PC-9 (cell line): ENCODE data around the gene FILIP1L. TPM values are rescaled to one million over a fixed set of nuclear protein-coding genes. Genes with fewer than 3 reads are reported as not detected.

Source experiments
- BruUV-seq: library from RNA; stranded (reverse); fragments of 400-500 nt; replicated peaks from 2 replicates; lab custom pipeline; 2021; lab: Mats Ljungman, UMichigan
- CTCF ChIA-PET: fragments of 300-600 bp; sonication (Branson Sonifier 250); formaldehyde crosslinking; loops from one replicate; lab custom pipeline; 2022; ENCODE audit warnings: antibody characterized with exemption; lab: Charles Lee
- POLR2A ChIA-PET: fragments of 300-600 bp; sonication (Branson Sonifier 250); formaldehyde crosslinking; loops from one replicate; lab custom pipeline; 2022; ENCODE audit warnings: antibody characterized with exemption; ENCODE audit not compliant: unreplicated experiment; lab: Charles Lee
- DNase-seq, 2 experiments: peaks; one replicate each; pipeline versions ENCODE4 v3.0.0 to v3.0.0-alpha.2; 2015 to 2022; ENCODE audit warnings: mixed read lengths in 1 of 2
- H2AFZ ChIP-seq: fragments of 200-600 bp; sonication (generic); 2 replicates; pipeline ENCODE4 v1.8.1; 2017; ENCODE audit warnings: antibody characterized with exemption
- H3F3A ChIP-seq: fragments of 200-600 bp; sonication (generic); 2 replicates; pipeline ENCODE4 v1.8.1; 2017; ENCODE audit warnings: antibody characterized with exemption, mild to moderate bottlenecking, low read depth; ENCODE audit not compliant: insufficient read depth
- H3K27ac ChIP-seq: fragments of 200-600 bp; sonication (generic); 2 replicates; pipeline ENCODE4 v1.6.1; 2016; ENCODE audit warnings: mixed run types
- H3K27me3 ChIP-seq: fragments of 200-600 bp; sonication (generic); 2 replicates; pipeline ENCODE4 v1.6.1; 2016; ENCODE audit warnings: low read depth, mixed run types; ENCODE audit not compliant: insufficient read depth
- H3K36me3 ChIP-seq: fragments of 200-600 bp; sonication (generic); 2 replicates; pipeline ENCODE4 v1.6.1; 2016; ENCODE audit warnings: low read depth, mixed run types
- H3K4me1 ChIP-seq: fragments of 200-600 bp; sonication (generic); replicated peaks from 2 replicates; pipeline ENCODE4 v1.6.1; 2016; ENCODE audit warnings: mixed run types; ENCODE audit not compliant: insufficient read depth
- H3K4me2 ChIP-seq: fragments of 200-600 bp; sonication (generic); 2 replicates; pipeline ENCODE4 v1.6.1; 2017; ENCODE audit warnings: mixed run types
- H3K4me3 ChIP-seq: fragments of 200-600 bp; sonication (generic); 2 replicates; pipeline ENCODE4 v1.6.1; 2016; ENCODE audit warnings: mixed run types
- H3K79me2 ChIP-seq: fragments of 200-600 bp; sonication (generic); 2 replicates; pipeline ENCODE4 v1.6.1; 2017; ENCODE audit warnings: low read depth, mixed run types
- H3K9me2 ChIP-seq: fragments of 200-600 bp; sonication (generic); 2 replicates; pipeline ENCODE4 v1.8.1; 2017; ENCODE audit warnings: mild to moderate bottlenecking; ENCODE audit not compliant: insufficient read depth
- H3K9me3 ChIP-seq: fragments of 200-600 bp; sonication (generic); 2 replicates; pipeline ENCODE4 v1.8.1; 2016; ENCODE audit warnings: low read depth; ENCODE audit not compliant: insufficient read depth
- H4K20me1 ChIP-seq: fragments of 200-600 bp; sonication (generic); 2 replicates; pipeline ENCODE4 v1.8.1; 2017; ENCODE audit not compliant: insufficient read depth
- EZH2 ChIP-seq: fragments of 200-600 bp; sonication (generic); IDR thresholded peaks from 2 replicates; pipeline ENCODE4 v1.8.0; 2017; ENCODE audit warnings: antibody characterized with exemption, low read depth
- intact Hi-C: fragments of 100-400 bp; cut with micrococcal nuclease; formaldehyde crosslinking; loops from one replicate; pipeline ENCODE4 v1.10.0; 2022; ENCODE audit not compliant: unreplicated experiment
- total RNA-seq: library from RNA; stranded (reverse); gene quantifications from 2 replicates; pipeline ENCODE4 v1.2.3, GENCODE V29; 2021
- TF ChIP-seq, protein P1 (sequence below): fragments of 200-600 bp; sonication (generic); conservative IDR thresholded peaks from 2 replicates; pipeline ENCODE4 v1.6.1; 2017; ENCODE audit warnings: mixed run types, antibody characterized with exemption, mild to moderate bottlenecking, moderate library complexity

FILIP1L gene
- total RNA-seq, 1 experiment from 2014 or later, result 16.8 TPM

- DNase-seq, result no peak
- H4K20me1 ChIP-seq, result no peaks in the 10 kb centered on the region
- POLR2A ChIA-PET, result no interaction called here
- H3K4me2 ChIP-seq, result no peak overlapping the region
- BruUV-seq, result no TSS peak
- H3K36me3 ChIP-seq, result no peaks in the 10 kb centered on the region
- no peaks in the 10 kb centered on the region for H3K9me3 ChIP-seq
- TF ChIP-seq, protein P1, sequence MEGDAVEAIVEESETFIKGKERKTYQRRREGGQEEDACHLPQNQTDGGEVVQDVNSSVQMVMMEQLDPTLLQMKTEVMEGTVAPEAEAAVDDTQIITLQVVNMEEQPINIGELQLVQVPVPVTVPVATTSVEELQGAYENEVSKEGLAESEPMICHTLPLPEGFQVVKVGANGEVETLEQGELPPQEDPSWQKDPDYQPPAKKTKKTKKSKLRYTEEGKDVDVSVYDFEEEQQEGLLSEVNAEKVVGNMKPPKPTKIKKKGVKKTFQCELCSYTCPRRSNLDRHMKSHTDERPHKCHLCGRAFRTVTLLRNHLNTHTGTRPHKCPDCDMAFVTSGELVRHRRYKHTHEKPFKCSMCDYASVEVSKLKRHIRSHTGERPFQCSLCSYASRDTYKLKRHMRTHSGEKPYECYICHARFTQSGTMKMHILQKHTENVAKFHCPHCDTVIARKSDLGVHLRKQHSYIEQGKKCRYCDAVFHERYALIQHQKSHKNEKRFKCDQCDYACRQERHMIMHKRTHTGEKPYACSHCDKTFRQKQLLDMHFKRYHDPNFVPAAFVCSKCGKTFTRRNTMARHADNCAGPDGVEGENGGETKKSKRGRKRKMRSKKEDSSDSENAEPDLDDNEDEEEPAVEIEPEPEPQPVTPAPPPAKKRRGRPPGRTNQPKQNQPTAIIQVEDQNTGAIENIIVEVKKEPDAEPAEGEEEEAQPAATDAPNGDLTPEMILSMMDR, result no peak
- TF ChIP-seq EZH2, result no peak
- peaks cover 20% of the 10 kb centered on the region for H3K4me1 ChIP-seq
- no peak overlapping the region for H2AFZ ChIP-seq
- H3K9me2 ChIP-seq, result no peaks in the 10 kb centered on the region
- H3K4me3 ChIP-seq, result no peak overlapping the region
- intact Hi-C loops, result no loop called here
- H3K27ac ChIP-seq, result no peak overlapping the region
- no peaks in the 10 kb centered on the region for H3K27me3 ChIP-seq
- no peaks in the 10 kb centered on the region for H3K79me2 ChIP-seq
- CTCF ChIA-PET, result no interaction called here
- peaks cover 22% of the 10 kb centered on the region for H3F3A ChIP-seq
These were observed 146.5 kb downstream of the FILIP1L start for GRCh38 chr3:99967796-99968195.

DNA sequence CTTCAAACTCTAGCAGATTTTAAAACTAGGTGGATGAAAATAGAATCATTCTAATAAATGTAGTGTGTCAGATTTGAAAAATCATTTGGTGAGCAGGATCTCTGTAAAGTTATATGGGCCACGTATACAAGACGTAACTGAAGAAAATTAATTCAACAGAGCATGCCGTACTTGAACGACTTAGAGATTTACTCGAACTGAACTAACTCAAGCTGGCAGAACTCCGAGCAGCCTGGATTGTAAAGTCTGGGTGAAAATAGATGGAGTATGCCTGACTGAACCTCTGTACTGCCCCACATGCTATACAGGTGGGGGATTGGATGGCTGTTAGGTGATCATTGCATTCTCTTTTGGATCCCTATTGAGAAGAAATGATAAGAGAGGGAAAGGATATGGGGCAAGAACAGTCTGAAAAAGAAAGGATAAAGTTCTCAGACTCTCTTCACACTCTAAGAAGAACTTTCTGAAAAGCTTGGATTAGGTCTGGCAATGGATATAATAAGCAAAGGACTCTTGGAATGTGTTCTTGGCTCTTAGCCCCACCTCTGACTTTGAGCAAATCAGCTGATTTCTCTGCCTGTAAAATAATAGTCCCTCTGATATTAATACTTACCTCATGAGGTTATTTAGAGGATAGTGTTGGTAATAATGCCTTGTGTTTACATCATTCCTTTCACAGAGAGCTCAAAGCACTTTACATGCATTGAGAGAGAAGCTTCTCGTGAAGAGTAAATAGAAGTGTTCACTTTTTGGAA, 147.5 kb downstream of the FILIP1L start:
- H3F3A ChIP-seq, result peaks cover 18% of the 10 kb centered on the region
- ChIA-PET POLR2A (interaction anchor here (0.6 kb wide), 1 partner anchor 42 kb away, joined by 3 read pairs; no protein-coding TSS in a partner anchor), CTCF (interaction anchor here (0.5 kb wide), 1 partner anchor 901 kb away, joined by 3 read pairs; no protein-coding TSS in a partner anchor)
- intact Hi-C loops, result no loop called here
- no peak overlapping the region for H3K4me2 ChIP-seq
- no peak for DNase-seq
- H3K27me3 ChIP-seq, result no peaks in the 10 kb centered on the region
- H3K79me2 ChIP-seq, result no peaks in the 10 kb centered on the region
- no peak overlapping the region for H3K27ac ChIP-seq
- TF ChIP-seq EZH2, result no peak
- TF ChIP-seq, protein P1, result no peak
- no peaks in the 10 kb centered on the region for H3K9me2 ChIP-seq
- H3K9me3 ChIP-seq, result no peaks in the 10 kb centered on the region
- no peaks in the 10 kb centered on the region for H3K36me3 ChIP-seq
- BruUV-seq, result no TSS peak
- no peak overlapping the region for H2AFZ ChIP-seq
- H4K20me1 ChIP-seq, result no peaks in the 10 kb centered on the region
- H3K4me1 ChIP-seq, result peaks cover 20% of the 10 kb centered on the region
- H3K4me3 ChIP-seq, result no peak overlapping the region

DNA sequence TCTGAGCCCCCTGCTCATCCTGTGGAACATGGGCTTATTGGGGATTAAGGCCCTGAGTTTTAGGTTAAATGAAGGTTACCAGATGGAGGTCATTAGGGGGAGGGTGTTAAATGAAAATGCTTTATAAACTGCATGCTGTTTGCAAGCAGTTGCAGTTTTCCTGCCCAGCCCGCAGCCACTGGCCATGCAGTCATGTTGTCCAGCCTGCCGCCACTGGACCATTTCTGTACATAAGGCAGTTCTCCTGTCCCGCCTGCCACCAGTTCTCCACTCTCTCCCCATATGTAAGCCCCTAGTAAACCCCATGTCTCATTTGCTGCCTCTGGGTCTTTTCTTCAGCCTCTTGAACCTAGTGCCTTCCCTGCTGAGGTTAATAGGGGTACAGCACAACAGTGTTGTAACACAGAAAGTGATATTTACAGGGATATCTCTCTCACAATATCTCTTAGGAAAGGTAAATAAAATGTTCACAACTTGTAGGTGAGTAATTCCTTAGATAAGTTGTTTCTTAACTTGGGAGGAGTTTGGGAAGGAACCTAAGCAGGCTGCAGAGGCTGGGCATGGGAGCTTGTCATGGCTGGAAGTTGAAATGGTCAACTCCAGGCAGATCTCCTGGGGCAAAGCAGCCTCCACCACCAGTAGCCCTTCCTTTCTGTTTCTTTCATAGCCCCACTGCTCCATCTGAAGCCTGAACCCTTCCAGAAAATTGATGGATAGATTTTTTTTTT, 148.5 kb downstream of the FILIP1L start:
- Histone ChIP-seq H3K9me3 (no peaks in the 10 kb centered on the region), H3K4me1 (peaks cover 20% of the 10 kb centered on the region), H3K27me3 (no peaks in the 10 kb centered on the region), H3K36me3 (no peaks in the 10 kb centered on the region), H2AFZ (no peak overlapping the region), H3K9me2 (no peaks in the 10 kb centered on the region), H3K27ac (no peak overlapping the region), H3K79me2 (no peaks in the 10 kb centered on the region), H3K4me3 (no peak overlapping the region), H3F3A (peaks cover 13% of the 10 kb centered on the region), H4K20me1 (no peaks in the 10 kb centered on the region), H3K4me2 (no peak overlapping the region)
- DNase-seq, result no peak
- ChIA-PET POLR2A (interaction anchor here (0.6 to 0.7 kb wide), 2 partner anchors 41 to 81 kb away, joined by 3 to 4 read pairs; no protein-coding TSS in a partner anchor), CTCF (no interaction called here)
- intact Hi-C loops, result no loop called here
- no peak for TF ChIP-seq EZH2
- TF ChIP-seq, protein P1, result no peak
- BruUV-seq, result no TSS peak
